Activated T-cell treated with anti-CD3 and anti-CD28 coated beads for 4 hours (primary cell): Measurements from ENCODE around the gene PTPRN2.

Experiments
- DNase-seq: peaks from one replicate; pipeline ENCODE4 v3.0.0-alpha.2; 2020

PTPRN2 gene

DNA sequence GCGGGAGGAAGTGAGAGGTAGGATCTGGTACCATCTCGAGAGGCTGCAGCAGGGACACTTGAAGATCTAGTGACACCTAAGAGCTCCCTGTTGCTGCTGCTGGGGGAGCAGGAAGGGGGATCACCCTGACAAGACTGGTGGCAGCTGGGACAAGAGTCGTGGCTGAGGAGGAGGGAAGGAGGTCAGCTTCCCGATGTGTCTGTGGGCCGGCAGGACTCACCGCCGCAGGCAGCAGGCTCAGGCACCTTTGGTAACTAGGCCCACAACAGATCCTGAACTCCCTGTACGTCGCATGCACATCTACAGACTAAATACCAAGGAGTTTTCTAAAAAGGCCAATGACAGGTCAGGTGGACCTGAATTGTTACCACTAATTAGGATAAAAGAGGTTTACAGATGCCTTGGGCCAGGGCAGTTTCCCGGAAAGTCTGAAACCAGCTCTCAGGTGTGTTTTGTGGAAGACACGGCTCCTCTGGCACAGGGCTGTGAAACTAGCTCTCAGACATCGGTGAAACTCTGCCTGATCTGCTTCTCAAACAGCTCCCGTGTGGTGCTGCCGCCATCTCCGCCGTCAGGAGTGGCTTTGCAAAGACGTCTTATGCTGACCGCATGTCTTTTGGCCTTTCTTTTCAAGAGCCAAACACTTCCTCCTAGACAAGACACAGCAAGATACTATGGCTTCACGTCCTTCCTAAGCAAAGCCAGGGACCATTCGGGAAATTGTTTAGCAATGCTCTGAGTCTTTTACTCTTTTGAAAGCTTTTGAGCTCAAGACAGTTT, 609.7 kb downstream of the PTPRN2 start:
- no peak for DNase-seq

DNA sequence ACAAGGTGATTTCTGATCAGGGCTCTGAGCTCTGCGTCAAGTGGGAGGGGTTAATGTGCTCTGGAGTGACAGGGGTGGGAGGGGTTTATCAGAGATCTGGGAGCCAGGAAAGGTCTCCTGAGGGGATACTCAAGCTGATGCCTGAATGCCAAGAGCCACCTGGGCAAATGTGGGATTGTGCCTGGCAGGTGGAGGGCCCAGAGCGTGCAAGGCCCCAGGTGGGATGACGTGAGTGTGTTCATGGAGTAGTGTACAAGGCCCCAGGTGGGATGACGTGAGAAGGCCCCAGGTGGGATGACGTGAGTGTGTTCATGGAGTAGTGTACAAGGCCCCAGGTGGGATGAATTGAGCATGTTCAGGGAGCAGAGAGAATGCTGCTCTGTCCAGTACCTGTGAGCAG, 610.3 kb downstream of the PTPRN2 start:
- no peak for DNase-seq

DNA sequence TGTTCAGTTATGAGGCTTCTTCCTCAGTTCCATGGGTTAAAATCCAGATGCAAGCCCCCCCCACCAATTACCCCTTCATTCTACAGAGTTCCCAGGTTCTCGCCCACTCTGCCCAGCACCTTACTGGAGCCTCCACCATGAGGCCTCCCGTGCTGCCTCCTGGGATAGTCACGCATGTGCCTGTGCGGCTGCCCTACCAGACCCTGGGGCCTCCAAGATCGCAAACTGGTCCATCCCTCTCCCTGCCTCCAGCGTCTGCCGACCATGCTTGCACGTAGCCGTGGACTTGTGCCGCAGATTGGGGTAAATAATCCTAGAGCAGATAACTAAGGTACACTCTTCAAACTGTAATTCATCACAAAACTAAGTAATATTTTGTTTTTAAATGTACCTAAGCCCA, 611.2 kb downstream of the PTPRN2 start:
- no peak for DNase-seq

DNA sequence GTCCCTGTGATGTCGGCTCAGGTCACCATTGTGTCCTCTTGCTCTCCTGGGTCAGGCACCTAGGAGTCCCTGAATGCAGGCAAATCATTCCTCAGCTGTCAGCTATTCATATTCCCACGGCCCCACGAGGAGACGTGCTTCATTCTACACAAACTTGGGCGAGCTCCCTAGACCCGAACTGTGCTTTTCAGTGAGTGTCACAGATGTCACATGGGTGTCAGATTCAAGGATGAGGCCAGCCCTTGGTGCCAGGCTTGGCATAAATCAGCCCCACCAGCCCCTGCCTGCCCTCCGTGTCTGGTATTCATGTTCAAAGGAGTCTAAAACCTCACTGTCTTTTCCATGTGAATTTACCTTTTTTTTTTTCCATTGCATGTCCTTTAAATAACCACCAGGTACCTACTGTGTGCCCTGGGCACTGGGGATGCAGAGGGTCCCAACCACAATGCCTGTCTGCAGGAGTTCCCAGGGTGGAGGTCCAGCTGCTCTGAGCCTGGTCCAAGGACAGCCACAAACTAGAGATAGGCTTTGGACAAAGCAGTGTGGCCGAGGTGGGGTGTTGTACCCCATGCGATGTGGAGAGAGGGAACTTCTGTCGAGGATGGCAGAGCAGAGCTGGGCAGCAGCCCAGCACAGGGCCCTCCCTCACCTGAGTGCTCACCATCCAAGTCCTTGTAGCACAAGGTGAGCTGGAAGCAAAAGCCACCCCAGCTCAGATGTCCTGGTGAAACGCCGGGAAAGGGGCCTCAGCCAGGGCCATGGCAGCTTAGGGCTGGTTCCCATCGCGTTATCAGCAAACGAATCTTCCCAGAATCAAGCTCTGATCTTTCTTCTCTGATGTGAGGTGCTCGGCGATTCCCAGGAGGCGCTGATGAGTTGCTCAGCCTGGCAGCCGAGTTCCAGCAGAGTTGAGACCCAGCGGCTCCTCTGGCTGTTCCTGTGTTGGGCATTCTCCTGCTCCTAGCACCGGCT, 611.9 kb downstream of the PTPRN2 start:
- DNase-seq, result no peak

DNA sequence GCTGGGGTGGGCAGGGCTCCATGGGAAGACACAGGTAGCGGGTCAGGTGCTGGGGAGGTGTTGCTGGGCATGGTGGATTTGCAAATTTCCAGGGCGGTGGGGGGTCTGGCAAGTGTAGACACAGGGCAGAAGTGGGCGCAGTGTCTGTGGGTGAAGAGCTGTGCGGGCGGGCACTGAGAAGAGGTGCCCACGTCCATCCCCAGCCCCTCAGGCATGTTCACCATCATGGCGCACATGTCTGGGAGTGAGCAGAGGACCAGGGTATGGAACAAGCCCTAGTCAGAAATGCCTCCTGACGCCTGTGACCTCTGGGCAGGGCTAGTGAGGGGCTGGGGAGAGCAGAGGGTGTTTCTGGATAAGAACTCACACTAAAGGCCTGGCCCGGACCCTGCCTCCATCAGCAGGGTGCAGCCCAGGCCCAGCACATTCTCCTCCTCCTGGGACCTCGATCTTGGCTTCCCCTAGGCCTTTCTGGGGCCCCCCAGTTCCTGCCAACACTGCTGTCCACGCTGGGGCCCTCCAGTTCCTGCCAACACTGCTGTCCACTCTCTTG, 612.9 kb downstream of the PTPRN2 start:
- DNase-seq, result no peak

DNA sequence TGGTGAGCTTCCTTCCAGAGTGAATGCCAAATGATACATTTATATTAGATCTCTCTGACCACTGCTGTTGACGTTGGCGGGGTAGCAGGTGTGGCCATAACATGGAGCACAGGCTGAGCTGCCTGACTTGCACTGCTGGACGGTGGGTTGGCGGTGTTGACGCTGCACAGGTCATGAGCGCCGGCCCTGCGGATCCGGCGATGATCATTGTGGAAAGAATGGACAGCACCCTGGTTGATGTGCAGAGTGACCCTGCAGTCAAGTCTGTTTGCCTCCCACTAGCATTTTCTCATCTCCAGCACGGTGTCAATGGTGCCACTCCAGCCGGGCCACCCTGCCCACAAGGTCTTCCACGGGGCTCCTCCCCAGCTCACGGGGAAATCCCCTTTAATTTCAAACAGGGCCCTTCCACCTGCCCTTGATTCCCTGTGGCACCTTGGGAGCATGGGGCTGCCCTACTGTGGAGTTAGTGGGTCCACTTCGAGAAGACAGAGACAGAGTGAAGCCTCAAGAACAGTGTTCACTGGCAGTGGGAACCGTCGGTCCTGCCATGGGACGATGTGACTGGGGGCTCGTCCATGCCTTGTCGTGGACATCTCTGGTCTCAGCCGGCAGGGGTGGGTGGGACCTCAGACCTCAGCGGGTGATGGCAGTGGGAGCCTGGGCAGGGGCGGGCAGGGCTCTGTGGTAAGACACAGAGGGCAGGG, 613.5 kb downstream of the PTPRN2 start:
- DNase-seq, result no peak

DNA sequence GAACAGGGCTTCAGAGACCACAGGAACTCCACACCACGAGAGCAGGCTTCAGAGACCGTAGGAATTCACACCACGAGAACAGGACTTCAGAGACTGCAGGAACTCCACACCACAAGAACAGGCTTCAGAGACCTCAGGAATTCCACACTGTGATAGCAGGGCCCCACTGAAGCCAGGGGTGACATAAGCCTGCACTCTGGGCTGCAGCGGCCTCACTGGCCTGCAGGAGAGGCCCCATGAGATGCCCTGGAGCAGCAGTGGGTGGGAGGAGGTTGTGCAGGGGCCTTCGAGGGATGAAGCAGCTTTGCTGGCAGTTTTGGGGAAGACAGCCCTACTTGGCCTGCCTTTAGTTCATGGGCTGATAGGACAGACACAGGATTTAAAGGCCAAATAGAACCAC, 614.7 kb downstream of the PTPRN2 start:
- DNase-seq, result no peak

DNA sequence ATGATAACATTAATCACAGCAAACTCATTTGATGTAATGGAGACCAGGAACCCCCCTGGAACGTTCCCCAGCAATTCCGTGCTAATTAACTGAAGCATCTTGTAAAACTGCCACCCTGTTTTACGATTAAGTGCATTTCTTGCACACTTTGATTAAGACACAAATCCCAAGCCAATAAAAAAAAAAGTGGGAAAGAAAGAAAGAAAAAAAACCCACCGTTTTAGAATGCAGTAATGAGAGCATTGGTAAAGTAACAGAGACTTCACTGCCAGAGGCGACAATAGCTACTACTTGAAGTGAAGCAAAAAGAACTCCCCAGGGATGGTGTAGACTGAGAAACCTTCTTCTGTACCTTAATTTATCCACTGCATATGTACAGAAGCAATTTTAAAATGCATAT, 616.1 kb downstream of the PTPRN2 start:
- DNase-seq, result no peak

DNA sequence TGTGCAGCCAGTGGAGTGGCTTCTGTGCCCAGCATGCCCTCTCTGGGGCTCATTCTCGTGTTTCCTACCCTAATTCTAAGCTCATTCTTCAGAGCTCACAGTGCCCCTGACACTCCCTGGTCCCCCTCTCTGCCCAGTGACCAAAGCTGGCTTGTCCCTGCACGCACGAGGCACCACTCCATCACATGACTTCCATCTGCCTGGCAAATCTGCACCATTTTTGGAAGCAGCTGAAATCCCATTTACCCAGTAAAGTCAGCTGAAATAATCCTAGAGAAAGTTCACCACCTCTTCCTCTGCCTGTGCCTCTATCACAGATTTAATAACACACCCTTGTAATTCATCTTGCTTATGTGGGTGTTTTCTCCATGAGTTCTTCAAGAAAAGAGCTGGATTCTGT, 616.9 kb downstream of the PTPRN2 start:
- DNase-seq, result no peak

DNA sequence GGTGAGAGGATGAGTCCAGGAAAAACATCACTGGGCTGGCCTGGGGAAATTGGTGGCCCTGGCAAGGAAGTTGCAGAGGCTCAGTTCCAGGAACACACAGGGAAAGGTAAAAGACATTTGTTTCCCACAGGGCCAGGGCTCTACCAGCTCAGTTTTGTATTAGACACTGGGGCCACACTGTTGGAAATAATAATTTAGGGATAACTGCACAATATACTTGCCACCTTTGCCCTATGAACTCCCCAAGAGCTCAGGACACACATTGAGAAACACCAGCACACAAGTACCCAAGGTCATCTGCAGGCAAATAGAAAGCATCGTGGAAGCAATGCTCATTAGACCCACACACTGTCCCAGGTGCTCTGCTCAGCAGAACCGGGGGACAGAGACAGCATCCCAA, 617.6 kb downstream of the PTPRN2 start:
- no peak for DNase-seq

DNA sequence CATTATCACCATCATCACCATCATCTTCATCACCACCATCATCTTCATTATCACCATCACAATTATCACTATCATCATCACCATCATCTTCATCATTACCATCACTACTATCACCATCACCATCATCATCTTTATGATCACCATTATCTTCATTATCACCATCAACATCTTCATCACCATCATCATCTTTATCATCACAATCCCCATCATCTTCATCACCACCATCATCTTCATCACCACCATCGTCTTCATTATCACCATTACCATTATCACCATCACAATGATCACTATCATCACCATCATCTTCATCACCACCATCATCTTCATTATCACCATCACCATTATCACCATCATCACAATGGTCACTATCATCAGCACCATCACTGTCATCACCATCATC, 621.1 kb downstream of the PTPRN2 start:
- no peak for DNase-seq

DNA sequence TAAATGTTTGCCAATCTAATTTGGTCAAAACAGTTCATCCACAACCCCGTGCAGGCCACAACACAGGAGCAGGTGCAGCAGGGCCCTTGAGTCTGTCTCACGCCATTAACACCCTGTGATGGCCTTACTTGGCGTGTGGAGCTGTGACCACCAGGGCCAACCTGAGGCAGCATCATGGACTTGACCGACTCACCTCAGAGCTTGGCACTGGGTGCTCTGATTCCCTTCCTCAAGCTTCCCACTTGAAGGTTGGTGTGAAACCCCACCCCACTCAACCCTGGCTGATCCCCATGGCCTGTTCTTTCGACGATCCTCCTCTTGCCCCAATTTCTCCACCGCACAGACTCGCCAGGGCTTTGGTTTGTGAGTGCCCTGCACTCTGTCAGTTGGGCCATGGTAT, 623.1 kb downstream of the PTPRN2 start:
- no peak for DNase-seq

DNA sequence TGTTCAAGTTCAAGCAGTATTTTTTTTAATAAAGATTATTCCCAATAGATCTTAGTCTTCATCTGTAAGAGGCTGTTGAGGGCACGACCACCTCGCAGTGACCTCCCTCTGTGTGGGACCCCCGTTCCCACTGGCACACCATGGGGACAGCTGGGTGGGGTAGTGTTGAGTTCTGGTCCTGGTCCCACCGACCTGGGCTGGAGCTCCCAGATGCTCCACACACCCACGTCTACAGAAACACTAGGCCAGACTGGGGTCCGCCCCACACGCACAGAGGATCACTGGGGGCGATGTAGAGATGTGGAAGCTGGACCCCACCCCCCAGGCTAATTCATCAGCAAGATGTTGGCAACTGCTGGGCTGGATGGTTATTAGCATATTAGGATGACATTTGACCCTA, 623.6 kb downstream of the PTPRN2 start:
- DNase-seq, result no peak

DNA sequence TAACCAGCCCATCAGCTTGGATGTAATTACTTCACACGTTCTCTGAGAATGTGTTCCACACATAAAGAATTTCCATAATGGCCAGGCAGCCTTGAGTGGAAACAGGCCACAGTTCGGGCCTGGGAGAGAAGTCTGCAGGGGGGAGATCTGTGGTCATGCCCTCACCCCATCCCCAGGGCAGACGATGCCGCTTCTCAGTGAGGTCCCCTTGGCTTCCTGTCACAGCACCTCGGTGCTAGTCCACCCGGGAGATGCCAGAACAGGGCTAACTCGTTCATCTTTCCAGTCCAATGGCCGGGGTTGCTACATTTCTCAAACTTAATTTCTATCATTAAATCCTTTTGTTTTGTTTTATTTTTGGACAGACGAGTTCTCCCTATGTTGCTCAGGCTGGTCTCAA, 624.1 kb downstream of the PTPRN2 start:
- DNase-seq, result no peak

DNA sequence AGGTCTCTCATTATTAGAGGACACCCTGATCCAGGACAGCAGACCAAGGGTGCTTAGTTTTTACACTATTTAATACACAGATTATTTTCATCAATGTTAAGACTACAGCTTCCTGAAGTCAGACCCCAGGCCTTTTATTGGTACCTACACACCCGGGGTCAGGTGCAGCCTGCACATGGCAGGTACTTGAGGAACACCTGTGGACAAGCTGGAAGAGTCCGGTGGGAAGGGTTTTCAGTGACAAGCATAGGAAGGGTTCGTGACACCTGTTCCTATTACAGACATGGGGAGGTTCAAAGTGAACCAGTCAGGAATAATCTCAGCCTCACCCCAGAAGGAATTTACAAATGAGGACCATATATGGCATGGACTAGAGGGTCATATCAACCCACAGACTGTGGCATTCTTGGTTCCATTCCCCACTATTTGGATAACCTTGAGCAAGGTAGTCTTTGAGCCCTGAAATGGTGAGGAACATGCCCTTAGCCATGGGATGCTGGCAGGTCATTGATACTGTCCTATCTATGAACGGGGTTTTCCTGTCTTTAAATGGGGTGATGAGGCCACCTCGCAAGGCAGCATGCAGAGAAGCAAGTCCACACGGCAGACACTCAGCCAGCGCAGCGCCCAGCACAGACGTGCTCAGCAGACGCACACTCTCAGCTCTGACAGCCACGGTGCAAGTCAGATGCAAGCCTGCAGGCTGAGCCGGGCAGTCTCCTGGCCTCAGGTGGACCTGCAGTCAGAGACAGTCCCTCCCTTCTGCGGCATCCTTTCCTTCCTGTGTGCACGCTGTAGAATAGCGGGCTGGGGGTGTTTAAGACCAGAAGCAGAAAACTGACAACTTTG, 624.9 kb downstream of the PTPRN2 start:
- DNase-seq, result no peak

DNA sequence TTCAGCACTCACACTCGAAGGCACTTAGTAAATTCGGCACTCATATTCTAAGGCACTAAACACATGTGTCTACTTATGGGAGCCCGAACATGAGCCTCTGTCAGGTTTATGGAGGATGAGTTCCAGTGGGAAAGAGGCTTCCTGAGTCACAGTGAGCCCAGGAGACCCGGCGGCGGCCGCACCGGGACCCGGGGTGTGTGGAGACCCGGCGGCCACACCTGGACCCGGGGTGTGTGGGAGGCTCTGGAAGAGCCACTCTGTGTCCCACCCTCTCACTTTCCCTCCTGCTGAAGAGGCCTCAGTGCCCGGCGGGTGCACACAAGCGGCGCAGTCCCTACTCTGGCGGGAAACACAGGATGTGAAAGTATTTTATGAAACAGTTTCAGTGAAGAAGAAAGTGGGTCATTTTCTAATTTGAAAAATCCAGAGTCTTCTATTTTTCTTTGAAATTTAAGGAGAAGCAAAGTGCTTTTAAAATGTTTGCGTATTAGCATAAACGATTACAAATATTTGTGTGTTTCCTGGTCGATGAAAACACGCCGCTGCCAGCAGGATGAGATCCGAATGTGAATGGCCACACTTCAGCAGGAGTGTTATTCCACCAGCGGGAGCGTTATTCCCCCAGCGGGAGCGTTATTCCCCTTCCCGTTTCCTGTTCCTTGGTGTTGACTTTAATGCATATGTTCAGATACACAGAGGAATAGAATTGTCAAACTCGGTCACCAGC, 625.7 kb downstream of the PTPRN2 start:
- no peak for DNase-seq

DNA sequence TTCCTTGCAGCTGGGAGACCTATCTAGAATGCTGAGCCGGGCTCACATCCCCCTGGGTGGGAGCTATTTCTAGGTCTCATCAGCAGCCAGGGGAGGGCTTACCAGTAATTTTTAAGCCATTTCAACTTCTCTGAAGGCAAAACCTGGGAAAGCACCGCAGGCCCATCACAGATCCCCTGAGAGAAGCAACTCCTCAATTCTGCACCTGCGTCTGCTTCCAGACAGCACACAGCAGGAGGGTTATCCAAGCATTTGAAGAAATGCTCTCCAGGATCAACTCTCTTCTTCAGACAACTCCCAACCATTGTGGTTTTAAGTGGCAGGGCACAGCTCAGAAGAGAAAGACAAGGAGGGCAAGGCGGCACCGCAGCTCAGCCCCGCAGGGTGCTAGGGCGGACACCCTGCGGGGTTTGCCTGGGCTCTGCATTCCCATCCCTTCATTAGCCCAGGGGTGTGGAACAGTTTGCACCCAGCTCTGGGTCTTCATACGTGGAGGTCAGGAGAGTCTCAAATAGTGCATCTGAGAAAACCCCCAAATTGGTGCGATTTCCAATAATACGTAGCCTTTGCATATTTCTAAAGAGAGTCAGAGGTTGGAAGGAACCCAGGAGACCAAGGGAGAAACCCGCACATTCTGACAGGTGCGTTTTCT, 632.1 kb downstream of the PTPRN2 start:
- no peak for DNase-seq

DNA sequence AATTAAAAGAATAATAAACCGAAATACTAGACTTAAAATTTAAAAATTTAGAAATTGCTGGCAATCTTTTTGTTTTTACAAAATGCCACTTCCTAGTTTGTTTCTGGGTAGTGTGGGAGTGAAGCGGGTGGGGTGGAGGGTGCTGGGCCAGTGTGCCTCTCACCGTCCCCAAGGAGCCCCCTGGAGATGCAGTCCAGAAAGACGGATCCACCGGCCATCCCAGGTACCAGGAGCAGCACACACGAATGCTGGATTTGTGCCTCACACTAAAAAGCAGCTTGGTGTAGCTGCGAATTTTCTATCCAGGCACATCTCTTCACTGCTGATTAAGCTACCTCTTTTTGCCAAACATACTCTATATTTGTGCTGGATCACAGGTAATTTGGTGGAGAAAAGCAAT, 632.7 kb downstream of the PTPRN2 start:
- no peak for DNase-seq

DNA sequence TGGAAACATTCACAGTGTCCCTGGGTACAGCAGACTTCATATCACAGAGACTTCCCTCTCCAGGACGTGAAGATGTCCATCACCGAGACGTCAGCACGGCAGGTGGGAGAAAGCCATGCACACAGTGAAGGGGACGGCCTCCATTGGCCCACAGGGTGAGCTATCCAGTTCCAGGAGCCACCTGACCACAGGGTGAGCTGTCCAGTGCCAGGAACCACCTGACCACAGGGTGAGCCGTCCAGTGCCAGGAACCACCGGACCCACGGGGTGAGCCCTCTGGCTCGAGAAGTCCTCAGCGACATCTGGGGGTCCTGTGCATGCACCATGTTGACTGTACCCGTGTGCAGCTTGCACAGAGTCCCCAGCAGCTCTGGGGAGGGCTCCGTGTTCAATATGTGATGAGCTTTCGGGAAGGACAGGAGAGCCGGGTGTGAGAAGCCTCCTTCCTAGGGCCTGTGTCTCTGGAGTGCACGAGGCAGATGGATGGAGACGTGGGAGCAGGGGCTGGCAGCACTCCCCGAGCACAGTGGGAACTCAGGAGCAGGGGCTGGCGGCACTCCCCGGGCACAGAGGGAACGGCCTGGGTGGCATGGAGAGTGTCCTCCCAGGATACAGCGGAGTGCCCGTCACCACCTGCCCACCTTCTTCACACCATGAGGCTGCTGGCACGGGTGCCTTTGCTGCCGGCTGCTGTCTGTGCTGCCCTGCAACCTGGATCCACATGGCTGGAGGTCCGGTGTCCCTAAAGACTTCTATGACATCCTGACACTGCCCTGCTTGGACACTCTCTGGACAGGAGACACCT, 634.6 kb downstream of the PTPRN2 start:
- no peak for DNase-seq

DNA sequence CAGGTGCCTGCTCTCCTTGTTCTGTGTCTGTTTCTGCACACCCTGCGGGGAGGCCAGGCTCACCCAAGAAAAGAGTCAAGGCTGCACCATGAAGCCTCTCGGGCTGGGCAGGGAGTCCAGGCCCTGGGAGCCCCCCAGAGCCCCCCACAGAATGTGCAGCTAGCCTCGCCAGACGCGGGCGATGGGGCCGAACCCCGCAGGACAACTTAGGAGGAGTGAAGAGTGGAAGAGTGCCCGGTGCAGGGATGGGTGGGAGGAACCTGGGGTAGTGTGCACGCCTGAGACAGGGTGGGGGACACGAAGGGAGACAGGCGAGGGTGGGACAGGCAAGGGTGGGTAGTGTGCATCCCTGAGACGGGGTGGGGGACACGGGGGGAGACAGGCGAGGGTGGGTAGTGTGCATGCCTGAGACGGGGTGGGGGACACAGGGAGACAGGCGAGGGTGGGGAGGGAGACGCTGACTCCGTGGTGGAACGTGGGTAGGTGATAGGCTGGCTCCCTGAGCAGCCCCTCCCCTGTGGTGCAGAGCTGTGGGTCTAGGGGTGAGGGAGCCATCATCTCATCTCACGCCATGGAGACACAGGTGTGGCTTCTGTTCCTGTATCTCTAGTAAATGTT, 635.5 kb downstream of the PTPRN2 start:
- no peak for DNase-seq
